HepG2 (cell line): ENCODE data around the gene RAB5B. TPM values are rescaled to one million over a fixed set of nuclear protein-coding genes. Genes with fewer than 3 reads are reported as not detected.

Experiments used
- DRAP1 ChIP-seq: IDR thresholded peaks from 2 replicates; pipeline ENCODE4 v1.6.1; 2016; ENCODE audit warnings: missing genetic modification reagents, missing compliant biosample characterization
- FOXK1 ChIP-seq: sonication (generic); formaldehyde crosslinking; IDR thresholded peaks from 2 replicates; pipeline ENCODE4 v1.4.0; 2020; ENCODE audit warnings: low read depth, missing genetic modification reagents, borderline replicate concordance
- PAXIP1 ChIP-seq: sonication (generic); formaldehyde crosslinking; conservative IDR thresholded peaks from 2 replicates; pipeline ENCODE4 v1.4.0; 2020; ENCODE audit warnings: mild to moderate bottlenecking, missing genetic modification reagents, moderate library complexity
- SAP130 ChIP-seq: IDR thresholded peaks from 2 replicates; pipeline ENCODE4 v1.6.1; 2016; ENCODE audit warnings: low read depth
- SIX4 ChIP-seq: sonication (generic); formaldehyde crosslinking; IDR thresholded peaks from 2 replicates; pipeline ENCODE4 v1.4.0; 2020; ENCODE audit warnings: missing genetic modification reagents
- SMARCC2 ChIP-seq: fragments of 450-650 bp; IDR thresholded peaks from 2 replicates; pipeline ENCODE4 v1.6.1; 2017; ENCODE audit warnings: antibody characterized with exemption, mild to moderate bottlenecking
- TCF12 ChIP-seq, 2 experiments: fragments of 450-650 bp in 1 of 2; sonication (generic) in 1 of 2; formaldehyde crosslinking in 1 of 2; IDR thresholded peaks; 2 replicates each; pipeline versions ENCODE4 v1.6.1 to v1.8.0; 2017 to 2022; ENCODE audit warnings: antibody characterized with exemption in 1 of 2, mild to moderate bottlenecking in 1 of 2, missing genetic modification reagents in 1 of 2, moderate library complexity in 1 of 2
- TCF7L2 ChIP-seq: IDR thresholded peaks from 2 replicates; pipeline ENCODE4 v1.6.1; 2011; ENCODE audit warnings: mild to moderate bottlenecking, low read depth, low read length, moderate library complexity
- ZBTB40 ChIP-seq, 2 experiments: fragments of 450-650 bp in 1 of 2; sonication (generic) in 1 of 2; formaldehyde crosslinking in 1 of 2; IDR thresholded peaks; 2 replicates each; pipeline versions ENCODE4 v1.6.1 to v1.8.0; 2016 to 2022; ENCODE audit warnings: antibody characterized with exemption in 1 of 2, mild to moderate bottlenecking in 1 of 2, missing genetic modification reagents in 1 of 2
- ZNF205 ChIP-seq: IDR thresholded peaks from 2 replicates; pipeline ENCODE4 v1.6.1; 2018; ENCODE audit warnings: missing biosample characterization, missing genetic modification reagents
- ZNF350 ChIP-seq: sonication (generic); formaldehyde crosslinking; IDR thresholded peaks from 2 replicates; pipeline ENCODE4 v1.4.0; 2020; ENCODE audit warnings: mild to moderate bottlenecking, low read depth, missing genetic modification reagents, borderline replicate concordance
- ZNF570 ChIP-seq: sonication (generic); formaldehyde crosslinking; IDR thresholded peaks from 2 replicates; pipeline ENCODE4 v1.4.0; 2020; ENCODE audit warnings: mild to moderate bottlenecking, missing genetic modification reagents, borderline replicate concordance
- ZNF576 ChIP-seq: sonication (generic); formaldehyde crosslinking; IDR thresholded peaks from 2 replicates; pipeline ENCODE4 v1.4.0; 2020; ENCODE audit warnings: mild to moderate bottlenecking, missing genetic modification reagents
- ZNF616 ChIP-seq: sonication (generic); formaldehyde crosslinking; IDR thresholded peaks from 2 replicates; pipeline ENCODE4 v1.5.0; 2020; ENCODE audit warnings: low read depth, mild to moderate bottlenecking, missing genetic modification reagents
- polyA plus RNA-seq, 8 experiments: library from polyadenylated mRNA; depleted of rRNA in 3 of 8; stranded (reverse) in 7 of 8; unstranded in 1 of 8; fragments of >200 nt; fragmentation: Illumina TruSeq in 4 of 8; extraction: Trizol in 4 of 8; gene quantifications; 2 replicates each; pipeline versions ENCODE4 v1.2.1 to v1.2.3, GENCODE V29; 2011 to 2016; ENCODE audit warnings: low read depth in 4 of 8, missing spikeins in 1 of 8, mixed read lengths in 1 of 8; ENCODE audit not compliant: insufficient read depth in 1 of 8
- total RNA-seq, 5 experiments: library from RNA; depleted of rRNA; stranded (reverse); fragments of >200 nt; fragmentation: Illumina TruSeq; extraction: Trizol; gene quantifications; 2 replicates each; pipeline ENCODE4 v1.2.3, GENCODE V29; 2016; ENCODE audit warnings: low read depth in 1 of 5

Gene RAB5B
- total and polyA plus RNA-seq, 2 of the 13 experiments (the other 11 are each of a cell fraction or from before 2014, with no cell fraction given), result 26.0 to 68.3 TPM

GRCh38 chr12:55966408-55967281, 7.2 kb upstream of the RAB5B start, which contains the start of gene CDK2 (continued):
- TF ChIP-seq DRAP1 (CRISPR knock-in tag) (peak; percentile 52; the same call in 1 of the 2 replicates), TCF12 (IDR thresholded peaks at IDR 0.05) (no peak), TCF12 (CRISPR knock-in tag; IDR thresholded peaks at IDR 0.05) (no peak), ZBTB40 (IDR thresholded peaks at IDR 0.05) (no peak), ZBTB40 (CRISPR knock-in tag; IDR thresholded peaks at IDR 0.05) (no peak), ZNF570 (CRISPR knock-in tag) (0 out of 2 replicates have a peak, but pooled peaks have one; percentile 52), SAP130 (CRISPR knock-in tag) (peak; percentile 84), TCF7L2 (no peak), ZNF576 (CRISPR knock-in tag) (no peak), SIX4 (CRISPR knock-in tag) (no peak), PAXIP1 (CRISPR knock-in tag) (peak; percentile 45; the same call in 1 of the 2 replicates), ZNF616 (CRISPR knock-in tag) (no peak), ZNF205 (no peak), FOXK1 (CRISPR knock-in tag) (no peak), SMARCC2 (no peak), ZNF350 (CRISPR knock-in tag) (no peak)
